HL-60 (cell line): ENCODE data around the gene PTPRN2.

Source experiments
- CTCF ChIP-seq: IDR thresholded peaks from one replicate; pipeline ENCODE4 v1.5.1; 2011; ENCODE audit warnings: low read length, control low read depth, inconsistent platforms; ENCODE audit not compliant: insufficient read depth
- GABPA ChIP-seq: IDR thresholded peaks from 2 replicates; pipeline ENCODE4 v1.6.1; 2012; ENCODE audit warnings: low read depth
- POLR2AphosphoS5 ChIP-seq: IDR thresholded peaks from 2 replicates; pipeline ENCODE4 v1.6.1; 2012; ENCODE audit warnings: low read depth
- SPI1 ChIP-seq: IDR thresholded peaks from 2 replicates; pipeline ENCODE4 v1.6.1; 2012; ENCODE audit warnings: low read depth, mild to moderate bottlenecking, borderline replicate concordance
- TF ChIP-seq, protein P1 (sequence below): IDR thresholded peaks from 2 replicates; pipeline ENCODE4 v1.6.1; 2012; ENCODE audit warnings: low read depth; ENCODE audit not compliant: insufficient replicate concordance

DNA sequence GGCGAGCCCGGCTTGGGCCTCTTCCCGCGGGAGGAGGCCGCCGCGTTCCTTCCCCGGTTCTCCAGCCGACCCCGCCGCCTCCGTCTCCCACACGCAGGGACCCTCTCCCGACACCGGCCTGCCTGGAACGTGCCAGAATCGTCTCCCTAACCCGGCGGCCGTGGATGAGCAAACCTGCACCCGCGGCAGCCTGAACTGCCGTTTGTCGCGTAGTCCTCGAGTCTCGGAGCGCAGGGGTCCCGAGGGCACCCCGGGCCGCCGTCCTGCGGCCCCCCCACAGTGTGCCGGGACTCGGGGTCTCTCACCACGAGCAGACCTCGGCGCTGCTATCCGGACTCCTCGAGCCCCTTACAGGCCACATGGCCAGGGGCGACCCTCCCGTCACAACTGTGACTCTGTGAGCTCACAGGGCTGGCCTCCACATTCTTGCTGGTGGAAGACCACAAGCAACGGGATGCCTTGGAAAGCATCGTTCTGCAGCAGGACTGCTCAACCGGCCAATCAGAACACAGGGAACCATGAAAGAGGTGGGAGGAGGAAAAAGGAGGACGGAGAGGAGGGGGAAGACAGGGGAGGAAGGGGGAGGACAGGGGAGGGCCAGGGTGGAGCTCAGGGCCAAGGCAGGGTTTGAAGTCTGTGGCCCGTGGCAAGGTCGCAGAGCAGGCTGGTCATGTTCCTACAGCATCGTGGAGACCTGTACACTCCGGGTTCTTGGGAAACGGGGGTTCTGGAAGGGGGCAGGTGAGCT, 973.9 kb downstream of the PTPRN2 start:
- no peak for TF ChIP-seq CTCF
- TF ChIP-seq POLR2AphosphoS5: no peak
- TF ChIP-seq GABPA: no peak
- TF ChIP-seq, protein P1, sequence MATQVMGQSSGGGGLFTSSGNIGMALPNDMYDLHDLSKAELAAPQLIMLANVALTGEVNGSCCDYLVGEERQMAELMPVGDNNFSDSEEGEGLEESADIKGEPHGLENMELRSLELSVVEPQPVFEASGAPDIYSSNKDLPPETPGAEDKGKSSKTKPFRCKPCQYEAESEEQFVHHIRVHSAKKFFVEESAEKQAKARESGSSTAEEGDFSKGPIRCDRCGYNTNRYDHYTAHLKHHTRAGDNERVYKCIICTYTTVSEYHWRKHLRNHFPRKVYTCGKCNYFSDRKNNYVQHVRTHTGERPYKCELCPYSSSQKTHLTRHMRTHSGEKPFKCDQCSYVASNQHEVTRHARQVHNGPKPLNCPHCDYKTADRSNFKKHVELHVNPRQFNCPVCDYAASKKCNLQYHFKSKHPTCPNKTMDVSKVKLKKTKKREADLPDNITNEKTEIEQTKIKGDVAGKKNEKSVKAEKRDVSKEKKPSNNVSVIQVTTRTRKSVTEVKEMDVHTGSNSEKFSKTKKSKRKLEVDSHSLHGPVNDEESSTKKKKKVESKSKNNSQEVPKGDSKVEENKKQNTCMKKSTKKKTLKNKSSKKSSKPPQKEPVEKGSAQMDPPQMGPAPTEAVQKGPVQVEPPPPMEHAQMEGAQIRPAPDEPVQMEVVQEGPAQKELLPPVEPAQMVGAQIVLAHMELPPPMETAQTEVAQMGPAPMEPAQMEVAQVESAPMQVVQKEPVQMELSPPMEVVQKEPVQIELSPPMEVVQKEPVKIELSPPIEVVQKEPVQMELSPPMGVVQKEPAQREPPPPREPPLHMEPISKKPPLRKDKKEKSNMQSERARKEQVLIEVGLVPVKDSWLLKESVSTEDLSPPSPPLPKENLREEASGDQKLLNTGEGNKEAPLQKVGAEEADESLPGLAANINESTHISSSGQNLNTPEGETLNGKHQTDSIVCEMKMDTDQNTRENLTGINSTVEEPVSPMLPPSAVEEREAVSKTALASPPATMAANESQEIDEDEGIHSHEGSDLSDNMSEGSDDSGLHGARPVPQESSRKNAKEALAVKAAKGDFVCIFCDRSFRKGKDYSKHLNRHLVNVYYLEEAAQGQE: no peak
- no peak for TF ChIP-seq SPI1
